HG03571 (cell line): Measurements from ENCODE around the gene PDCD2L.
"Not testable (repeated sequence)": the region's sequence is repeated elsewhere in the genome, so short reads cannot be mapped to it uniquely, and the experiment has no call there.

ENCODE experiments used
- ATAC-seq: cut with Tn5 transposase; IDR thresholded peaks from one replicate; pipeline ENCODE4 v1.9.1; 2021; ENCODE audit not compliant: unreplicated experiment

The PDCD2L gene

DNA sequence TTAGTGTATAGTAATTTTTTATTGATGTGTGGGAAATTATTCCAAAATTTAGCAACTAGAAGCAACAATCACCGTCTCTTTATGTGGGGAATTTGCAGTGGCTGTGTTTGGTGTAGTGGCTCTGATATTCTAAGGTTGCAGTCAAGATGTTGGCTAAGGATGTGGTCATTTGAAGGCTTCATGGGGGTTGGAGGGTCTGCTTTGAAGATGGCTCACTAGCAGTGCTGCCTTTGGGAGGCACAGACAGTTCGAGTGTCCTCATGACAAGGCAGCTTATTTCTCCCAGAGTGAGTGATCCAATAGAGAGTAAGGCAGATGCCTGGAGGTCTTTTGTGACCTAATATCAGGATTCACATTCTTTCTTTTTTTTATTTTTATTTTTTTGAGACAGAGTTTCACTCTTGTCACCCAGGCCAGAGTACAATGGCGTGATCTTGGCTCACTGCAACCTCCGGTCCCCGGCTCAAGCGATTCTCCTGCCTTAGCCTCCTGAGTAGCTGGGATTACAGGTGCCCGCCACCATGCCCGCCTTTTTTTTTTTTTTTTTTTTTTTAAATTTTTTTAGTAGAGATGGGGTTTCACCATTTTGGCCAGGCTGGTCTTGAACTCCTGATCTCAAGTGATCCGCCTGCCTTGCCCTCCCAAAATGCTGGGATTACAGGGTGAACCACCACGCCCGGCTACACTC lies 30.5 kb upstream of the PDCD2L start:
- ATAC-seq, result no peak

- ATAC-seq, result no peak
Observed at GRCh38 chr19:34375598-34375997, 28.6 kb upstream of the PDCD2L start.

DNA sequence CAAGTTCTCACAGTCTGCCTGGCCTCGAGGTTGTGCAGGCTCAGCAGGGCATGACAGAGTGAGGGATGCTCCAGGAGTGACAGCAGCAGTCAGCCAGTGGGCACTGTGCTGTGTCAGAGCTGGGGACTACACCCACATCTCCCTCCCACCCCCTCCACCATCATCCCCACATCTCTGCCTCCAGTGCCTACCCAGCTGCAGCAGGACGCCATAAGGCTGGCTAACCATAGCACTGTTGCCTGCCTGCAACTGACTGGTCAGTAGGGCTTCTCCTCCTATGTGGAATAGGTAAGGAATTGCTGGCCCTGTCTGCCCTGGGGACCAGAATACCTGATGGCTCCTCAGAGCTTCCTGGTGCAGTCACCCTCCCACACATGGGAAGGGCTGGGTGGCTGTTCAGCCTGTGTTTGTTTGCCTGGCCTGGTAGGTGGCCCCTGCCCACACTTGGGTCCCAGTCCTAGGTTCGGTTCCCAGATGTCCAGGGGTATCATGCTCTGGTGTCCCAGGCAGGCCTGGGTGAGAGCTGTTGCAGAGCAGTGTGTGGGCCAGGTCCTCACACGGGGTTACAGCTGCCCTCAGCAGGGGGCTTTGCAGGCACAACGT lies 23.5 kb upstream of the PDCD2L start:
- no peak for ATAC-seq

GRCh38 chr19:34381399-34382251 lies 22.6 kb upstream of the PDCD2L start:
- no peak for ATAC-seq

GRCh38 chr19:34382471-34382870 lies 21.7 kb upstream of the PDCD2L start:
- ATAC-seq, result no peak

DNA sequence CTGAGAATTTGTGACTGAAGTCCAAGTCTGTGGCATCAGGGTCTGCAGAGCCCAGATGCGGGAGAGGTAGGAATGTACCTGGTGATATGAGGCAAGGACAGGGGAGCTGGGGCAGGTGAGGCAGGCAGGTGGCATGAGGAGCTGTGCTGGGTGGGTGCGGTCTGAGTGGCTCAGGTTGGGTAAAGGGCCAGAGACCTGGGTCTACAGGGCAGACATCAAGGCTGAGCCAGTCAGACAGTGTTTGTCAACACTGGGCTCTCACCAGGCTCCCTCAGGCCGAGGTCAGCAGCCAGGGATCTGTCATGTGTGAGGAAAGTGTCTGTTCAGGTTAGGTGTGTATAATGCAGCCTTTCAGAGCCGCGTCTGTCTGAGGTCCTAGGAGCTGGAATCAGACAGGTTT lies 20.6 kb upstream of the PDCD2L start:
- ATAC-seq, result no peak

DNA sequence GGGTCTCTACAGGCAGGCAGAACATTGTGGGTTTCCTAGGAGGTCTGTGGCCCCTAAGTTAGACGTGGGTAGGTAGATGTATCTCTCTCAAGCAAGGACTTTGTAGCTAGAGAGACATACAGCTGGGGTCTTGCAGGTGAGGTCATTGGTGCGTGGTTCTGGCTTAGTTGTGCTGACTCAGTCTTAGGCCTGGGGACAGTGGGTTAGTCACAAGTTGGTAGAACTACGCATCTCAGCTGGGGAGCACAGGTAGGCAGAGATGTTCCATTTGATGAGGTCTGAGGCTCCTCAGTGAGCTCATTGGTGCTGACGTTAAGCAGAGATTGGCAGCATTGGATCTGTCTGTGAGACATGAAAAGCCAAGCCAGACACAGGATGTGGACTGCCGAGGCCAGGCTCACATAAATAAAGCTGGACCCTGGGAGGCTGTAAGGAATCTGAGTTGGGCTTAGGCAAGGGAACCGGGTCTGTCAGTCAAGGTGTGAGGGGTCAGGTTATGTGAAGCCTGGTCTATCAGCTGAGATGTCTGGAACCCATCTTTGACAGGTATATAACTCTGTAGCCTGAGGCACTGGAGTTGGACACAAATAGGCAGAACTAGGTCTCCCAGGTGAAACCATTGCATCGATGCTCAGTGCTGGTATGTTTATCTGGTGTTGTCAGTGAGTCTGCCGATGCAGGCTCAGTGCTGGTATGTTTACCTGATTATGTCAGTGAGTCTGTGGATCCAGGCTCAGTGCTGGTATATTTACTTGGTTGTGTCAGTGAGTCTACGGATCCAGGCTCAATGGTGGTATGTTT lies 17.4 kb upstream of the PDCD2L start:
- ATAC-seq, result no peak

DNA sequence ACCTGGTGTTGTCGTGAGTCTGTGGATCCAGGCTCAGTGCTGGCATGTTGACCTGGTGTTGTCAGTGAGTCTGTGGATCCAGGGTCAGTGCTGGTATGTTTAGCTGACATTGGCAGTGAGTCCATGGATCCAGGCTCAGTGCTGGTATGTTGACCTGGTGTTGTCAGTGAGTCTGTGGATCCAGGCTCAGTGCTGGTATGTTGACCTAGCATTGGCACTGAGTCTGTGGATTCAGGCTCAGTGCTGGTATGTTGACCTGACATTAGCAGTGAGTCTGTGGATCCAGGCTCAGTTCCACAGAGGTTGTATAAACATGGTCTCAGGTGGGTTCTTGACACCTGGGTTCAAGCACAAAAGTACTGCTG lies 16.8 kb upstream of the PDCD2L start:
- no peak for ATAC-seq

DNA sequence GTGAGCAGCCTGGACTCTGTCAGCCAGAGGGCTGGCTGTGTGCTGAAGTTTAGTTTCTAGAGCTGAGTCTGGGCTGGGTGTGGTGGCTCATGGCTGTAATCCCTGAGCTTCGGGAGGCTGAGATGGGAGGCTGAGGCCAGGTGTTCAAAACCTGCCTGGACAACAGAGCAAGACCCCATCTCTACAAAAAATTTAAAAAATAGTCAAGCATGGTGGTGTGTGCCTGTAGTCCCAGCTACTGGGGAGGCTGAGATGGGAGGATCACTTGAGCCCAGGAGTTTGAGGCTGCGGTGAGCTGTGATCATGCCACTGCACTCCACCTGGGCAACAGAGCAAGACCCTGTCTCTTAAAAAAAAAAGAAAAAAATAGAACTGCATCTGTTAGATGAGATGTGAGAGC lies 15.5 kb upstream of the PDCD2L start:
- not testable (repeated sequence) for ATAC-seq

DNA sequence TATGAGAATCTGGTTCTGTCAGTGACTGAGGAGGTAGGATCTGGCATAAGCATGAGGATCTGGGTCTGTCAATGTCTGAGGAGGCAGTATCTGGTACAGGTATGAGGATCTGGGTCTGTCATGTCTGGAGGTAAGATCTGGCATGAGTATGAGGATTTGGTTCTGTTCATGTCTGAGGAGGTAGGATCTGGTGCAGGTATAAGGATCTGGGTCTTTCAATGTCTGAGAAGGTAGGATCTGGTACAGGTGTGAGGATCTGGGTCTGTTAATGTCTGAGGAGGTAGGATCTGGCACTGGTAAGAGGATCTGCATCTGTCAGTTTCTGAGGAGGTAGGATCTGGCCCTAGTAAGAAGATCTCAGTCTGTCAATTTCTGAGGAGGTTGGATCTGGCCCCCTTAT lies 12.4 kb upstream of the PDCD2L start:
- no peak for ATAC-seq

GRCh38 chr19:34393031-34393430 lies 11.2 kb upstream of the PDCD2L start:
- ATAC-seq, result no peak

DNA sequence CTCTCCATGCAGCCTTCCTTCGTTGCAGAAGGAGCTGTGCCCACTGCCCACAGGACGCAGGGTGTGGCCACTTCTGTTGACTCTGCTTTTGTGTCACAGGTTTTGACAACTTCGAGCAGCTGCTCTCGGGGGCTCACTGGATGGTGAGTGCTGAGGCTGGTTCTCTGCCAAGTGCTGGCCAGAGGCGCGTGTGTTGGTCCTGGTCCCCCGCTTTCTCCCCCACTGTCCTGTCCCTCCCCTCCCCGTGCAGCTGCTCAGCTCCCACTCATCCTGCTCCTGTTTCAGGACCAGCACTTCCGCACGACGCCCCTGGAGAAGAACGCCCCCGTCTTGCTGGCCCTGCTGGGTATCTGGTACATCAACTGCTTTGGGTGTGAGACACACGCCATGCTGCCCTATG lies 10.6 kb upstream of the PDCD2L start:
- ATAC-seq, result no peak

DNA sequence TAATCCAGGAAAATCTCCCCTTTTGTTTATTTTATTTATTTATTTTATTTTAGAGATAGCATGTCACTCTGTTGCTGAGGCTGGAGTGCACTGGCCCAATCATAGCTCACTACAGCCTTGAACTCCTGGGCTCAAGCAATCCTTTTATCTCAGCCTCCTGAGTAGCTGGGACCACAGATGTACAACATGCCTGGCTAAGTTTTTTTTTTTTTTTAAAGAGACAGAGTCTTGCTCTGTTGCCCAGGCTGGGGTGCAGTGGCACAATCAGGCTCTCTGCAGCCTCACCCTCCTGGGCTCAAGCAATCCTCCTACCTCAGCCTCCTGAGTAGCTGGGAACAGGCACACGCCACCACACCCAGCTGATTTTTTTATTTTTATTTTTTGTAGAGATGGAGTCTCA lies 6.3 kb upstream of the PDCD2L start:
- no peak for ATAC-seq

- ATAC-seq, result no peak
Observed at GRCh38 chr19:34399886-34400285, 4.3 kb upstream of the PDCD2L start.

GRCh38 chr19:34400844-34401243 lies 3.4 kb upstream of the PDCD2L start:
- not testable (repeated sequence) for ATAC-seq

DNA sequence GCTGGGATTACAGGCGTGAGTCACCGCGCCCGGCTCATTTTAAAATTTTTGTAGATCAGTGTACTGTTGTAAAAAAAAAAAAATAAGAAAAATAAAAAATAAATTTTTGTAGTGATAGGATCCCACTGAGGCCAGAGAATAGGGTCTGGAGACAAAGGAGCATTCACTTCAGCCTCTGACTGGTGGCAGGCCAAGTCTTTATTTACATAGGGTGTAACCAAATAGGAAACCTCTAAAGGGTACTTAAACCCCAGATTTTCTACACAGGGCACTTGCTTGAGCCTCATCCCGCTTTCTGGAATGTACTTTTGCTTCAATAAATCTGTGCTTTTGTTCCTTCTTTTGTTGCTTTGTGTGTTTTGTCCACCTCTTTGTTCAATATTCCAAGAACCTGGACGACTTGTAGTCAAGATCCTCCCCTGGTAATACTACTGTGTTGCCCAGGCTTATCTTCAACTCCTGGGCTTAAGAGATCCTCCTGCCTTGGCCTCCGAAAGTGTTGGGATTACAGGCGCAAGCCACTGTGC lies 2.1 kb upstream of the PDCD2L start:
- no peak for ATAC-seq

GRCh38 chr19:34403784-34404108 lies 453 bp upstream of the PDCD2L start:
- no peak for ATAC-seq

DNA sequence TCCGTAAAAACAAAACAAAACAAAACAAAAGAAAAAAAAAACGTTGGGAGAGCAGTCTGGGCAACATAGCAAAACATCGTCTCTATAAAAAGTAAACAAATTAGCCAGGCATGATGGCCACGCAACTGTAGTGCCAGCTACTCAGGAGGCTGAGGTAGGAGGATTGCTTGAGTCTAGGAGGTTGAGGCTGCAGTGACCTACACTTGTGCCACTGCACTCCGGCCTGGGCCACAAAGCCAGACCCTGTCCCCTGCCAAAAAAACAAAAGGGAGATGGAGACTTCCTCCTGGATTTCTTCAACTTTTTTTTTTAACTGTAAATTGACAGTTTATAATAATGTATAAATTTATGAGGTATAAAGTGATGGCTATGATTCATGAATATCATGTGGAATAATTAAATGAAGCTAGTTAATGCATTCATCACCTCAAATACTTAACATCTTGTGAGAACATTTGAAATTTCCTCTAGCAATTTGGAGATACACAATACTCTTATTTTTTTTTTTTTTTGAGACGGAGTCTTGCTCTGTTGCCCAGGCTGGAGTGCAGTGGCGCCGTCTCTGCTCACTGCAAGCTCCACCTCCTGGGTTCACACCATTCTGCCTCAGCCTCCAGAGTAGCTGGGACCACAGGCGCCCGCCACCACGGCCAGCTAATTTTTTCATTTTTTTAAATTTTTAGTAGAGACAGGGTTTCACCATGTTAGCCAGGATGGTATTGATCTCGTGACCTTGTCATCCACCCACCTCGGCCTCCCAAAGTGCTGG lies 1.9 kb downstream of the PDCD2L start:
- ATAC-seq, result no peak

DNA sequence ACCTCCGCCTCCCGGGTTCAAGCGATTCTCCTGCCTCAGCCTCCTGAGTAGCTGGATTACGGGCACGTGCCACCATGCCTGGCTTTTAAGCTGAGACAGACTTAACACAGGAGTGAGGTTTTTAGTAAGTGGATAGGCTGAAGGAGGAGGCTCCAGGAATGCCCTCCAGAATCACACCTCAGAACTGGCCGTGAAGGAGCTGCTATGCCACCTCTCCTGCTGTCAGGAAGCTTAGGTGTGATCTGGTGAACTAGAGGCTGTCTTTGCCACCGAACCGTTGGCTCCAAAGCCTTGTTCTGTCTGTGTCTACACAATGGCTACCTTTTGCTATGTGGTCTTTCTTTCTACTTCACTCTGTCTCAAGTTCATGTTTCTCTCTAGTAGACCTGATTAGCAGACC lies 4.2 kb downstream of the PDCD2L start:
- no peak for ATAC-seq
